Hepatocyte (in vitro differentiated cells): ENCODE data around the gene PRDM10.

Experiments used
- CTCF ChIP-seq: fragments of 200-600 bp; sonication (generic); IDR thresholded peaks from 2 replicates; pipeline ENCODE4 v1.5.1; 2016; ENCODE audit warnings: antibody characterized with exemption, mild to moderate bottlenecking; ENCODE audit not compliant: poor library complexity
- EZH2 ChIP-seq: fragments of 200-600 bp; sonication (generic); IDR thresholded peaks from 2 replicates; pipeline ENCODE4 v1.6.1; 2016; ENCODE audit warnings: antibody characterized with exemption, mild to moderate bottlenecking, borderline replicate concordance
- EZH2phosphoT487 ChIP-seq: fragments of 200-600 bp; sonication (generic); IDR thresholded peaks from one replicate; pipeline ENCODE4 v1.6.1; 2018; ENCODE audit warnings: antibody characterized with exemption, mild to moderate bottlenecking, low read depth, moderate library complexity; ENCODE audit not compliant: unreplicated experiment, severe bottlenecking

GRCh38 chr11:129951201-129951865 lies 51.3 kb downstream of the PRDM10 start:
- TF ChIP-seq EZH2 (no peak), CTCF (no peak), EZH2phosphoT487 (no peak)
